Astrocyte (in vitro differentiated cells and primary cell): ENCODE data around the gene POLR3G. TPM values are rescaled to one million over a fixed set of nuclear protein-coding genes. Genes with fewer than 3 reads are reported as not detected.

ENCODE experiments used
- DNase-seq: peaks from one replicate; pipeline ENCODE4 v3.0.0-alpha.2; 2010; ENCODE audit warnings: low read depth
- FAIRE-seq: peaks from 2 replicates; lab custom pipeline; 2011; peaks lifted over from hg19 to GRCh38; lab: Jason Lieb, UNC
- H2AFZ ChIP-seq: 2 replicates; pipeline ENCODE4 v1.6.0; 2012; ENCODE audit warnings: low read depth, low read length, inconsistent platforms
- H3K27ac ChIP-seq: 2 replicates; pipeline ENCODE4 v1.5.1; 2011; ENCODE audit warnings: low read depth, low read length, inconsistent platforms
- H3K27me3 ChIP-seq: 2 replicates; pipeline ENCODE4 v1.6.0; 2011; ENCODE audit warnings: low read length, inconsistent platforms; ENCODE audit not compliant: insufficient read depth
- H3K36me3 ChIP-seq: 2 replicates; pipeline ENCODE4 v1.5.1; 2011; ENCODE audit warnings: low read length, inconsistent platforms; ENCODE audit not compliant: insufficient read depth
- H3K4me1 ChIP-seq: 2 replicates; pipeline ENCODE4 v1.5.1; 2011; ENCODE audit warnings: low read length, inconsistent platforms; ENCODE audit not compliant: insufficient read depth
- H3K4me2 ChIP-seq: 2 replicates; pipeline ENCODE4 v1.6.0; 2012; ENCODE audit warnings: low read length, inconsistent platforms
- H3K4me3 ChIP-seq: 2 replicates; pipeline ENCODE4 v1.5.1; 2011; ENCODE audit warnings: low read depth, mild to moderate bottlenecking, low read length, inconsistent platforms; ENCODE audit not compliant: insufficient read depth
- H3K79me2 ChIP-seq: 2 replicates; pipeline ENCODE4 v1.6.0; 2012; ENCODE audit warnings: mild to moderate bottlenecking, low read length, inconsistent platforms; ENCODE audit not compliant: insufficient read depth
- H3K9ac ChIP-seq: 2 replicates; pipeline ENCODE4 v1.6.0; 2012; ENCODE audit warnings: mild to moderate bottlenecking, low read length, inconsistent platforms
- H3K9me3 ChIP-seq: 2 replicates; pipeline ENCODE4 v1.5.1; 2012; ENCODE audit warnings: low read depth, mild to moderate bottlenecking, low read length, inconsistent platforms; ENCODE audit not compliant: insufficient read depth
- H4K20me1 ChIP-seq: 2 replicates; pipeline ENCODE4 v1.6.0; 2012; ENCODE audit warnings: low read length, inconsistent platforms; ENCODE audit not compliant: insufficient read depth
- H3K27ac Mint-ChIP-seq: one replicate; pipeline ENCODE4 v1.8.0; 2021; ENCODE audit warnings: mild to moderate bottlenecking, mixed read lengths; ENCODE audit not compliant: unreplicated experiment
- H3K27me3 Mint-ChIP-seq: one replicate; pipeline ENCODE4 v1.8.0; 2021; ENCODE audit warnings: low read depth, mixed read lengths; ENCODE audit not compliant: unreplicated experiment
- H3K36me3 Mint-ChIP-seq: one replicate; pipeline ENCODE4 v1.8.0; 2021; ENCODE audit warnings: low read depth, mixed read lengths; ENCODE audit not compliant: unreplicated experiment
- H3K4me1 Mint-ChIP-seq: one replicate; pipeline ENCODE4 v1.8.0; 2021; ENCODE audit warnings: low read depth, mixed read lengths; ENCODE audit not compliant: unreplicated experiment
- H3K4me3 Mint-ChIP-seq: one replicate; pipeline ENCODE4 v1.8.0; 2021; ENCODE audit warnings: mild to moderate bottlenecking, moderate library complexity, mixed read lengths; ENCODE audit not compliant: unreplicated experiment
- H3K9me3 Mint-ChIP-seq: one replicate; pipeline ENCODE4 v1.8.0; 2021; ENCODE audit warnings: mild to moderate bottlenecking, mixed read lengths; ENCODE audit not compliant: unreplicated experiment
- EZH2 ChIP-seq: IDR thresholded peaks from 2 replicates; pipeline ENCODE4 v1.6.1; 2012; ENCODE audit warnings: mild to moderate bottlenecking, low read length, inconsistent platforms; ENCODE audit not compliant: insufficient read depth
- total RNA-seq: library from RNA; stranded (reverse); gene quantifications from 2 replicates; pipeline ENCODE4 v1.2.1, GENCODE V29; 2021
- TF ChIP-seq, protein P1 (sequence below): IDR thresholded peaks from 2 replicates; pipeline ENCODE4 v1.5.1; 2011; ENCODE audit warnings: low read depth, mild to moderate bottlenecking, inconsistent platforms, low read length, moderate library complexity; ENCODE audit not compliant: insufficient read depth

POLR3G gene
- total RNA-seq, 1 donor from 2014 or later = 6.3 TPM

DNA sequence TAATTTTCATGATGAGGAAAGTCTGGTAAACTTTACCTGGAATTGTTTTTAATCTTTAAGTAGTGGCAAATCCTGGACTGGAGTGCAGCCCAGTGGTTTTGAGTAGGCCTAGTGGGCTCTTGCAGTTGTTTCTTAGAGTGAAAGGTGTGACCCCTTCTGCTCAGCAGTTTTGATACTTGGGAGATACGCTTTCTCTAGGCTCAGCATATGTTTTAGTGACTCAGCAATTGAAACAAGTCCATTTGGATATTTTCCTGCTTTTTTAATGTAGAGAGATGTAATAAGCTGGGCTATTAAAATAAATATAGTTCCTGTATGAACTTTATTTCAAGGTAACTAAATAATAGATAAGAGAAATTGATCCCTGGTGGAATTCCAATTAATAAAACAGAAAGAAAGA lies 6.0 kb downstream of the POLR3G start:
- Mint-ChIP-seq H3K36me3 (peaks cover 2% of the 10 kb centered on the region), H3K4me3 (no peak overlapping the region), H3K9me3 (no peaks in the 10 kb centered on the region), H3K27ac (no peak overlapping the region), H3K4me1 (peaks cover 20% of the 10 kb centered on the region), H3K27me3 (no peaks in the 10 kb centered on the region)
- Histone ChIP-seq H4K20me1 (no peaks in the 10 kb centered on the region), H3K79me2 (no peaks in the 10 kb centered on the region), H3K27me3 (no peaks in the 10 kb centered on the region), H3K36me3 (no peaks in the 10 kb centered on the region), H2AFZ (no peak overlapping the region), H3K4me1 (no peaks in the 10 kb centered on the region), H3K9me3 (no peaks in the 10 kb centered on the region), H3K4me2 (no peak overlapping the region), H3K27ac (no peak overlapping the region), H3K4me3 (no peak overlapping the region), H3K9ac (no peak overlapping the region)
- no peak for FAIRE-seq
- no peak for TF ChIP-seq EZH2
- TF ChIP-seq, protein P1, sequence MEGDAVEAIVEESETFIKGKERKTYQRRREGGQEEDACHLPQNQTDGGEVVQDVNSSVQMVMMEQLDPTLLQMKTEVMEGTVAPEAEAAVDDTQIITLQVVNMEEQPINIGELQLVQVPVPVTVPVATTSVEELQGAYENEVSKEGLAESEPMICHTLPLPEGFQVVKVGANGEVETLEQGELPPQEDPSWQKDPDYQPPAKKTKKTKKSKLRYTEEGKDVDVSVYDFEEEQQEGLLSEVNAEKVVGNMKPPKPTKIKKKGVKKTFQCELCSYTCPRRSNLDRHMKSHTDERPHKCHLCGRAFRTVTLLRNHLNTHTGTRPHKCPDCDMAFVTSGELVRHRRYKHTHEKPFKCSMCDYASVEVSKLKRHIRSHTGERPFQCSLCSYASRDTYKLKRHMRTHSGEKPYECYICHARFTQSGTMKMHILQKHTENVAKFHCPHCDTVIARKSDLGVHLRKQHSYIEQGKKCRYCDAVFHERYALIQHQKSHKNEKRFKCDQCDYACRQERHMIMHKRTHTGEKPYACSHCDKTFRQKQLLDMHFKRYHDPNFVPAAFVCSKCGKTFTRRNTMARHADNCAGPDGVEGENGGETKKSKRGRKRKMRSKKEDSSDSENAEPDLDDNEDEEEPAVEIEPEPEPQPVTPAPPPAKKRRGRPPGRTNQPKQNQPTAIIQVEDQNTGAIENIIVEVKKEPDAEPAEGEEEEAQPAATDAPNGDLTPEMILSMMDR = no peak
- DNase-seq = no peak

DNA sequence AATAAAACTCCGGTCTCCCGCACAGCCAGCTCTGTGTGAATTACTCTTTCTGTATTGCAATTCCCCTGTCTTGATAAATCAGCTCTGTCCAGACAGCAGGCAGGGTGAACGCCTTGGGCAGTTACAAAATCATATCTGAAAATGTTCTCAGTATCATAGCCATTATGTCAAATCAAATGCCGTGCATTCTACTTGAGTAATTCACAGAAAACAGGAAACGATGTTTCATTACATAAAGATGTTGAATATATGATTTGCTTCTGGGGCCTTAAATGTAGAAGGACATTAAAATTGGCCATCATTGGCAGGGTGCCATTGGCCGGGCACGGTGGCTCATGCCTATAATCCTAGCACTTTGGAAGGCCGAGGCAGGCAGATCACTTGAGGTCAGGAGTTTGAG lies 8.5 kb downstream of the POLR3G start:
- H3K36me3 Mint-ChIP-seq = peaks cover 2% of the 10 kb centered on the region

DNA sequence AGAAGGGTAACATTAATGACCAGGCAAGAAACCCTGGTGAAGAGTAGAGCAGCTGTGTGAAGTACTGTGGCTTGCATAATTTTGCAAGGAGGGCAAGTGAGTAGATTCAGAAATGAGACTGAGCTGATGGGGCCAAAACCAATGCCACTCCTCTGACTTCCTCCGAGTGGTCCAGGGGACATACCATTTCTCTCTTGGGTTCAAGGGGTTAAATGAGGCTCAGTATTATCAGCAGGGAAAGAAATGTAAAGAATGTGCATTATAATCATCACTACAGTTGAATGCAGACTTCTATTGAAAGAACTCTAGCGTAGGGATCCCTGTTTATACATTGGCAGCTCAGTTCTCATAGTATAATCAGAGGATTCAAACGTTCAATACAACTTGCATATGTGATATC lies 9.9 kb downstream of the POLR3G start:
- Histone ChIP-seq H3K27me3 (no peaks in the 10 kb centered on the region), H3K4me1 (no peaks in the 10 kb centered on the region), H3K79me2 (no peaks in the 10 kb centered on the region), H3K4me3 (no peak overlapping the region), H3K9ac (no peak overlapping the region), H3K27ac (no peak overlapping the region), H3K4me2 (no peak overlapping the region), H2AFZ (no peak overlapping the region), H4K20me1 (no peaks in the 10 kb centered on the region), H3K36me3 (no peaks in the 10 kb centered on the region), H3K9me3 (no peaks in the 10 kb centered on the region)
- H3K4me1 Mint-ChIP-seq = peaks cover 12% of the 10 kb centered on the region
- TF ChIP-seq, protein P1 = no peak
- no peaks in the 10 kb centered on the region for H3K9me3 Mint-ChIP-seq
- DNase-seq (no peak), FAIRE-seq (no peak)
- peaks cover 2% of the 10 kb centered on the region for H3K36me3 Mint-ChIP-seq
- H3K27me3 Mint-ChIP-seq = no peaks in the 10 kb centered on the region
- no peak overlapping the region for H3K27ac Mint-ChIP-seq
- H3K4me3 Mint-ChIP-seq = no peak overlapping the region

More for the DNA sequence above, 8.5 kb downstream of the POLR3G start:
- Histone ChIP-seq H4K20me1 (no peaks in the 10 kb centered on the region), H3K9ac (no peak overlapping the region), H3K9me3 (no peaks in the 10 kb centered on the region), H3K4me3 (no peak overlapping the region), H3K79me2 (no peaks in the 10 kb centered on the region), H3K4me2 (no peak overlapping the region), H3K4me1 (no peaks in the 10 kb centered on the region), H3K27ac (no peak overlapping the region), H3K36me3 (no peaks in the 10 kb centered on the region), H3K27me3 (no peaks in the 10 kb centered on the region), H2AFZ (no peak overlapping the region)
- DNase-seq = no peak
- H3K27ac Mint-ChIP-seq = no peak overlapping the region
- H3K9me3 Mint-ChIP-seq = no peaks in the 10 kb centered on the region
- FAIRE-seq = no peak
- no peaks in the 10 kb centered on the region for H3K27me3 Mint-ChIP-seq
- H3K4me3 Mint-ChIP-seq = no peak overlapping the region
- TF ChIP-seq, protein P1 = no peak
- no peak for TF ChIP-seq EZH2
- peaks cover 12% of the 10 kb centered on the region for H3K4me1 Mint-ChIP-seq
